Activated CD4-positive, alpha-beta memory T cell treated with anti-CD3 and anti-CD28 coated beads, Interleukin-2, amount 10 ng/mL, durations not matched to agents 7 days and 5 days (primary cell): ENCODE data around the gene LTBP2. TPM values are rescaled to one million over a fixed set of nuclear protein-coding genes. Genes with fewer than 3 reads are reported as not detected.
A peak's percentile ranks its signal among the peaks of the same experiment; 100 is the strongest.

Source experiments
- CTCF ChIA-PET: fragments of 350-600 bp; sonication (Branson Sonifier 250); formaldehyde crosslinking; loops from one replicate; lab custom pipeline; 2021; ENCODE audit warnings: antibody characterized with exemption, inconsistent platforms; lab: Charles Lee
- POLR2A ChIA-PET: fragments of 350-600 bp; sonication (Branson Sonifier 250); formaldehyde crosslinking; loops from one replicate; lab custom pipeline; 2021; ENCODE audit warnings: antibody characterized with exemption; lab: Charles Lee
- DNase-seq: peaks from one replicate; pipeline ENCODE4 v3.0.0-alpha.2; 2020
- H3K27ac Mint-ChIP-seq: one replicate; pipeline ENCODE4 v1.8.0; 2021; ENCODE audit warnings: mild to moderate bottlenecking, mixed read lengths
- H3K27me3 Mint-ChIP-seq: one replicate; pipeline ENCODE4 v1.8.0; 2021; ENCODE audit warnings: mixed read lengths
- H3K36me3 Mint-ChIP-seq: one replicate; pipeline ENCODE4 v1.8.0; 2021; ENCODE audit warnings: low read depth, mixed read lengths
- H3K4me1 Mint-ChIP-seq: one replicate; pipeline ENCODE4 v1.8.0; 2021; ENCODE audit warnings: mixed read lengths
- H3K4me3 Mint-ChIP-seq: one replicate; pipeline ENCODE4 v1.8.0; 2021; ENCODE audit warnings: mild to moderate bottlenecking, mixed read lengths
- H3K9me3 Mint-ChIP-seq: one replicate; pipeline ENCODE4 v1.8.0; 2021; ENCODE audit warnings: mixed read lengths
- total RNA-seq, 2 experiments: library from RNA; stranded (reverse); gene quantifications; one replicate each; pipeline ENCODE4 v1.2.3, GENCODE V29; 2021

LTBP2 gene
- total RNA-seq, 2 experiments from 2014 or later, result 0.28 to 0.40 TPM

GRCh38 chr14:74476107-74476506, 135.9 kb downstream of the LTBP2 start:
- POLR2A ChIA-PET, result no interaction called here
- H3K4me3 Mint-ChIP-seq, result no peak overlapping the region
- H3K36me3 Mint-ChIP-seq, result peaks cover 5% of the 10 kb centered on the region
- H3K27ac Mint-ChIP-seq, result no peak overlapping the region
- no peaks in the 10 kb centered on the region for H3K9me3 Mint-ChIP-seq
- DNase-seq, result no peak
- no peaks in the 10 kb centered on the region for H3K4me1 Mint-ChIP-seq
- CTCF ChIA-PET, result no interaction called here
- H3K27me3 Mint-ChIP-seq, result no peaks in the 10 kb centered on the region

- CTCF ChIA-PET, result interaction anchor here (0.5 kb wide), 1 partner anchor 1205 kb away, joined by 3 read pairs; no protein-coding TSS in a partner anchor
- DNase-seq, result no peak
- Mint-ChIP-seq H3K4me1 (no peaks in the 10 kb centered on the region), H3K27me3 (no peaks in the 10 kb centered on the region), H3K9me3 (no peaks in the 10 kb centered on the region), H3K36me3 (peaks cover 2% of the 10 kb centered on the region), H3K27ac (no peak overlapping the region), H3K4me3 (no peak overlapping the region)
- POLR2A ChIA-PET, result no interaction called here
Observed at GRCh38 chr14:74475678-74476077, 136.4 kb downstream of the LTBP2 start.

- ChIA-PET CTCF (no interaction called here), POLR2A (interaction anchor here (0.8 kb wide), 1 partner anchor 19 kb away, joined by 3 read pairs; the partner anchor contains the start of genes ISCA2 and NPC2)
- H3K27ac Mint-ChIP-seq, result no peak overlapping the region
- H3K36me3 Mint-ChIP-seq, result no peaks in the 10 kb centered on the region
- H3K4me1 Mint-ChIP-seq, result no peaks in the 10 kb centered on the region
- no peak for DNase-seq
- H3K9me3 Mint-ChIP-seq, result no peaks in the 10 kb centered on the region
- H3K4me3 Mint-ChIP-seq, result no peak overlapping the region
- no peaks in the 10 kb centered on the region for H3K27me3 Mint-ChIP-seq
Observed at GRCh38 chr14:74474376-74474775, 137.7 kb downstream of the LTBP2 start.

DNA sequence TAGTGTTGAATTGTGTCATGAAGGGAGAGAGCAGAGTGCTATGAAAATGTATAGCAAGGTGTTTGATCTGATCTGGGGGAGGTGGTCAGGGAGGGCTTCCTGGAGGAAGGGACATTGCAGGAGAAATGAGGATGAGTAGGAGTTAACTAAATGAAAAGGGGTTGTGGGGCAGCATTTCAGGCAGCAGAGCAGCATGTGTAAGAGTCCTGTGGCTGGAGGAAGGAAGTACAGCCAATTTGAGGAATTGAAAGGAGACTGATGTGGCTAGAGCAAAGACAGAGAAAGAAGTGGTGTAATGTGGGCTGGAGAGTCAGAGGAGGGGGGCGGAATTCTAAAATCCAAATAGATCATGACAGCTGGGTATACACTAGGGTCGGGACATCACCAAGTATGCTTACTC, 139.4 kb downstream of the LTBP2 start:
- POLR2A ChIA-PET, result interaction anchor here (1.2 kb wide), 1 partner anchor 18 kb away, joined by 3 read pairs; no protein-coding TSS in a partner anchor
- no peaks in the 10 kb centered on the region for H3K9me3 Mint-ChIP-seq
- H3K4me1 Mint-ChIP-seq, result no peaks in the 10 kb centered on the region
- H3K36me3 Mint-ChIP-seq, result no peaks in the 10 kb centered on the region
- no peaks in the 10 kb centered on the region for H3K27me3 Mint-ChIP-seq
- no peak overlapping the region for H3K4me3 Mint-ChIP-seq
- CTCF ChIA-PET, result no interaction called here
- no peak overlapping the region for H3K27ac Mint-ChIP-seq
- DNase-seq, result no peak

DNA sequence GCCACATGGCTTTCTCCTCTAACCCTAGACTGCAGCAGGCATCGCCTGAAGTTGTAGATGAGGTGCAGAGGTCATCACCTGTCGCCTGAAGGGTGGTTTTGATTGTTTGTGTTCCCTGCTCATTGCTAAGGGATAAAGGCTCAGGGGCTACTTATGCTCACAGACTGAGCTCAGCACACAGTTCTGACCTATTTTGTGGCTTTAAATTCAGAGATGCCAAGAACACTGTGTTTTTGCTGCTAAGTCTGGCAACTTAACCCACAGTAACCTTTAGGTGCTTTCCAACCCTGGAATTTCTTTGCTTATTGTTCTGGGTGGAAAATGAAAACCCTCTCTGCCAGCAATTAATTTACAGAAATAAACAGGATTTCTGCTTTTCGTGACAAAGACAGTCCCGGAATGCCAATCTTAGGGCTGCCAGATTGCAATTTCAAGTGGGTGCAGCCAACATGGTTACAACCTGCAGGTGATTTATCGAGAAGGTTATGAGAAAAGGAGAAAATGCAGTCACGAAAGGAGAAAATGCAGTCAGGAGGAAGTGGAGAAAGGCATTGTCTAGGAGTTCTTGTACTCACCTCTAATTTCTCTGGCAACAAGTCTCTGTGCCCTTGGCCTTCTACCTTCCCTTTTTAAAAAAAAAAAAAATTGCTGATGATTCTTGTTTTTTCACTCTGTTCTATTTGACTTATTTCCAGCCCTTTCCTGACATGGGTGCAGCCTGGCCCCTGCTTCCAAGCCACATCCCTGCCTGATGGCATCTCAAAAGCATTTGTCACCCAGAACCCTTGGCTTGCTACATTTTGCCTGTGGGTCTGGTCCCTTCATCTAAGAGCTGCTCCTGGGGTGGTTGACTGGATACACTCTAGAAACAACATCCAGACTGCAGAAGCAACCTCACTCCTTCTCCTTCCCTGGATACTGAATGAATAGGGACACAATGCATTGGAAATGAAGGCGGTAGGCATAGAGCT, 142.2 kb downstream of the LTBP2 start:
- Mint-ChIP-seq H3K27me3 (no peaks in the 10 kb centered on the region), H3K4me3 (no peak overlapping the region), H3K27ac (no peak overlapping the region), H3K36me3 (no peaks in the 10 kb centered on the region), H3K4me1 (no peaks in the 10 kb centered on the region), H3K9me3 (no peaks in the 10 kb centered on the region)
- POLR2A ChIA-PET, result no interaction called here
- no peak for DNase-seq
- CTCF ChIA-PET, result no interaction called here

DNA sequence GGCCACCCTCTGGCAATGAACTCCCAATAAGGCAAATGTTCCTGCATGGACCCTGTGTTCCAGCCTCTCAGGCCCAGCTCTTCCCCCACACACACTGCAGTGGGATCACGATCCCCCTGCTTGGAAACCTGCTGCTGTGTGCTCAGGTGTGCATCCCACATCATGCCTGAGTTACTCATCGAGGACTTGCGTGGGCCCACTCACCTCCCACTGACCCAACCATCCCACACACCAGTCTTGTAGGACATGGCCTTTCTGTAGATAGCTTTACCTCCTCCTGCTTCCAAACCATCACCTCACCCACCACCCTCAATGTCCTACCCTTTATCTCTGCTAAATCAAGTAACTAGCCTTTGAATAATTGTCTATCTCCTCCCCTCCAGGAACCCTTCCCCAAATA, 143.5 kb downstream of the LTBP2 start:
- Mint-ChIP-seq H3K27ac (no peak overlapping the region), H3K9me3 (no peaks in the 10 kb centered on the region), H3K27me3 (no peaks in the 10 kb centered on the region), H3K4me1 (no peaks in the 10 kb centered on the region), H3K36me3 (no peaks in the 10 kb centered on the region), H3K4me3 (no peak overlapping the region)
- ChIA-PET POLR2A (no interaction called here), CTCF (no interaction called here)
- no peak for DNase-seq

GRCh38 chr14:74465335-74465734, 146.7 kb downstream of the LTBP2 start:
- Mint-ChIP-seq H3K27ac (no peak overlapping the region), H3K9me3 (no peaks in the 10 kb centered on the region), H3K36me3 (no peaks in the 10 kb centered on the region), H3K27me3 (peaks cover 4% of the 10 kb centered on the region), H3K4me1 (no peaks in the 10 kb centered on the region), H3K4me3 (no peak overlapping the region)
- DNase-seq, result no peak
- ChIA-PET POLR2A (no interaction called here), CTCF (no interaction called here)

DNA sequence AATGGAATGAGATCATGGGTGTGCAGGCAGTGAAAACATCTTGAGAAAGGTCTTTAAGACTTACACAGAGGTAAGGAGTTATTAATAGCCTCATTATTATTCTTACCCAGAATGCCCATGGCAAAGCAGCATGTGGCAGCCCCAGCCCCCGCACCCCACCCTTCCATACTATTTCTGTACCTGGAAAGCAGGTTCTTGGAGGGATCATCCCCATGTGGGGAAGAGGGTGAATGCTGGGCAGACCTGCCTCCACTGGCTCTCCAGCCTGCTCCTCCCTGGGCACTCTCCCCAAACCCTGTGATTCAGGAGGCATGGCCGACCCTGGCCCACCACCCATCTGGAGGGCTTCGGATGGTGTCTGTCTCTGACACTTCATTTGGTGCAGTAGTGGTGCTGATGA, 147.3 kb downstream of the LTBP2 start:
- Mint-ChIP-seq H3K36me3 (no peaks in the 10 kb centered on the region), H3K4me3 (no peak overlapping the region), H3K27me3 (peaks cover 4% of the 10 kb centered on the region), H3K9me3 (no peaks in the 10 kb centered on the region), H3K27ac (no peak overlapping the region), H3K4me1 (no peaks in the 10 kb centered on the region)
- no peak for DNase-seq
- ChIA-PET POLR2A (no interaction called here), CTCF (no interaction called here)

- Mint-ChIP-seq H3K27ac (no peak overlapping the region), H3K4me1 (no peaks in the 10 kb centered on the region), H3K36me3 (no peaks in the 10 kb centered on the region), H3K9me3 (no peaks in the 10 kb centered on the region), H3K27me3 (peaks cover 4% of the 10 kb centered on the region), H3K4me3 (no peak overlapping the region)
- no peak for DNase-seq
- POLR2A ChIA-PET, result no interaction called here
- CTCF ChIA-PET, result no interaction called here
Observed at GRCh38 chr14:74463697-74464096, 148.3 kb downstream of the LTBP2 start.

DNA sequence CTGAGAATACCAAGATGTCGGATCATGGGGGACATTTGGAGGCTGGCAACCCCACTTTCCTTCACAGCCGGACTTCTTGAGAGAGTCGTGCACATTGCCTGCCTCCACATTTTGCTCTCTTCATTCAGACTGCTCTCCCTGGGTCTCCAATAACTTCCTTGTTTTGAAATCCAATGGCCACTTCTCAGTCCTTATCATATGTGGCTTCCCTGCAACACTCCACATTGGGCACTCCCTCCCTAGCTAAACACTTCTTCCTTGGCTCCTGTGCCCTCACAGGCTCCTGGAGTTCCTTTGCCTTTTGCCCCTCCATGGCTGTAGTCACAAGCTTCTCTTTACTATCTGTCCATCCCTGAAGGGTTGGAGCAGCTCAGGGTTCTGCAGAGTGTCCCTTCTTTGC, 149.0 kb downstream of the LTBP2 start:
- POLR2A ChIA-PET, result no interaction called here
- Mint-ChIP-seq H3K4me3 (no peak overlapping the region), H3K27ac (no peak overlapping the region), H3K9me3 (no peaks in the 10 kb centered on the region), H3K27me3 (peaks cover 4% of the 10 kb centered on the region), H3K4me1 (no peaks in the 10 kb centered on the region), H3K36me3 (no peaks in the 10 kb centered on the region)
- CTCF ChIA-PET, result no interaction called here
- DNase-seq, result no peak

DNA sequence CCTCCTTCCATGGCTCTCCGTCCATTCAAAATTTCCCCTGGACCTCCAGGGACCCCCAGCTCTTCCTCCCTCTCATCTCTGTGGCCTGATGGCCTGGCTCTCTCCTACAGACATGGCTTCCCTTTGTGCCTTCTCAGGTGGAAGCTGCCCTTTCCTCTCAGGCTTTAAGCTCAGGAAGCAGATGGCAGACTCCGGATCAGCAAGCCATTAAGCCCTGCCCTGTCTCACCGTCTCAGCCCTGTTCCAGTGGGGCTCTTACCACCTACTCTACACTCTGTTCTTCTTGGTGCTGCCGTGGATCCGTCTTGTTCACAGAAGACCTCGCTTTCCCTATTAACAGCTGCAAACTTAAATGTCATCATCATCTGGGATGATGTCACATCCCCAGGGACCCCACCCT, 152.1 kb downstream of the LTBP2 start:
- H3K4me1 Mint-ChIP-seq, result no peaks in the 10 kb centered on the region
- H3K27ac Mint-ChIP-seq, result no peak overlapping the region

DNA sequence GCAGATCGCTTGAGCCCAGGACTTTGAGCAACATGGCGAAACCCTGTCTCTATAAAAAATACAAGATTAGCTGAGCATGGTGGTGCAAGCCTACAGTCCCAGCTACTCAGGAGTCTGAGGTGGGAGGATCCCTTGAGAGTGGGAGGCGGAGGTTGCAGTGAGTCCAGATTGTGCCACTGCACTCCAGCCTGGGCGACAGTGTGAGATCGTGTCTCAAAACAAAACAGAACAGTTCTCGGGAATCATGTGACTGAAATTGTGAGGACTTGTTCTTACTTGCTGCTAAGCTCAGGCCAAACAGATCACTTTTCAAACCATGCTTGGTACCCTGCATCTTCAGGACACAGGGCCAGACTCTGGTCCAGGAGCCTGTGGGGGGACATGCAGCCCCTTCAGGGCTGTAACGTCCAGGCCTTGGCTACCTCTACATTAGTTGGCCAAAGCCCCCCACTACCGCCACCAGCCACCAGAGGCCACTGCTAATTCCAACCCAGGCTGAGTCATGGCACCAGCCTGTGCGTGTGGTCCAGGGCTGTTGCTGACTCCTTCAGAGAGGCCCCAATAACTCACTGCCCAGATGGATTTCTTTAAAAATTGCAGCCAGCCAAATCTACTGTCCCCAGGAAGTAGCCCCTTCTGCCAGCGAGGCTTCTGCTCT, 152.6 kb downstream of the LTBP2 start:
- H3K27me3 Mint-ChIP-seq, result peaks cover 9% of the 10 kb centered on the region
- no peaks in the 10 kb centered on the region for H3K9me3 Mint-ChIP-seq
- H3K36me3 Mint-ChIP-seq, result no peaks in the 10 kb centered on the region
- H3K27ac Mint-ChIP-seq, result no peak overlapping the region
- POLR2A ChIA-PET, result no interaction called here
- H3K4me3 Mint-ChIP-seq, result no peak overlapping the region
- H3K4me1 Mint-ChIP-seq, result no peaks in the 10 kb centered on the region
- CTCF ChIA-PET, result interaction anchor here (1.0 to 1.4 kb wide), 2 partner anchors 23 to 41 kb away, joined by 3 to 4 read pairs; no protein-coding TSS in a partner anchor
- DNase-seq, result peak; percentile 22

More for the DNA sequence above, 152.1 kb downstream of the LTBP2 start:
- CTCF ChIA-PET, result interaction anchor here (1.4 kb wide), 1 partner anchor 41 kb away, joined by 4 read pairs; no protein-coding TSS in a partner anchor
- POLR2A ChIA-PET, result no interaction called here
- H3K36me3 Mint-ChIP-seq, result no peaks in the 10 kb centered on the region
- peaks cover 9% of the 10 kb centered on the region for H3K27me3 Mint-ChIP-seq
- no peak overlapping the region for H3K4me3 Mint-ChIP-seq
- no peaks in the 10 kb centered on the region for H3K9me3 Mint-ChIP-seq
- no peak for DNase-seq

DNA sequence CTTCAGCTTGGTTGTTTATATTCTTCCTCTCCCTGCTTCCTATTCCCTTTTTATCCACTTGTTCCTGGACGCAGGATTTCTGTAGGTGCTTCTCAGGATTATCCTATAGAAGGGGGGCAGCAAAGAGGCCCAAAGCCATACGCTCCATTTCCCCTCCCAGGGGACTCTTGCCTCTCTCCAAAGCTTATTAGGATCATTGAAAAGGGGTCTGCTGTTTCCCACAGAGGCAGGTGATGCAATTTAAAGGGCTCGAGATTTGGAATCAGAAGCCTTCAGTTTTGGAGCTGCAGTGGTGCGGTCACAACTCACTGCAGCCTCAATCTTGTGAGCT, 154.5 kb downstream of the LTBP2 start:
- Mint-ChIP-seq H3K4me3 (no peak overlapping the region), H3K4me1 (no peaks in the 10 kb centered on the region), H3K27ac (no peak overlapping the region), H3K36me3 (no peaks in the 10 kb centered on the region), H3K9me3 (no peaks in the 10 kb centered on the region), H3K27me3 (peaks cover 16% of the 10 kb centered on the region)
- CTCF ChIA-PET, result interaction anchor here (1.2 to 1.4 kb wide), 2 partner anchors 33 to 34 kb away, joined by 3 to 5 read pairs; no protein-coding TSS in a partner anchor
- DNase-seq, result no peak
- POLR2A ChIA-PET, result no interaction called here
